Hypothalamus (tissue), 51 donors: ENCODE data around the gene RASIP1.
"Not testable (repeated sequence)": the region's sequence is repeated elsewhere in the genome, so short reads cannot be mapped to it uniquely, and the experiment has no call there.

ENCODE experiments used
- DNase-seq, 51 donors: peaks; one replicate each; lab custom pipeline; 2025; lab: John Stamatoyannopoulos, UW

Gene RASIP1

DNA sequence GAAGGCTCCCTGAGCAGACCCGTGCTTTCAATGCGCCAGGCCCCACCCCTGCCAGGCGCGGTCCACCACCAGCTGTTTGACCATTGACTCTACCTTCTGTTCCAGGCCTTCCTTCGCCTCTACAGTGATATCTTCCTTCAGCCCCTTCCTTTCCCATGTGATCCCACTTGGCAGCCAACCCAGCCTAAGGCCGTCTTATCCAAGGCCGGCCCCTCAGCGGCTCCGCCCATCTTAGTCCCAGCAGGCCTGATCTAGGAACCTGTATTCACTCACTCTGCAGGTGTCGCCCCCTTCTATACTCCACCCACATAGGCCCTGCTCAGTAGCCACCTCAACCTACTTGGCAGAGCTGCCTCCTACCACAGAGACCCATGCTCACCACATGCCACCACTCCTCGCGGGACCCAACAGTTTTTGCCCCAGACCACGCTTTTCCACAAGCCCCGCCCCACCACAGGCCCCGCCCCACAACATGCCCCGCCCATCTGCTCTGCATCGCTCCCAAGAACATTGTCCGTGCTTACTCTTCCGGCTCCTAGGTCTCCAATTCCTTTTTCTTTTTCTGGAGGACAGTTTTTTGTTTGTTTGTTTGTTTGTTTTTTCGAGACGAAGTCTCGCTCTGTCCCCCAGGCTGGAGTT lies 2.9 kb downstream of the RASIP1 start:
- no peak for DNase-seq

DNA sequence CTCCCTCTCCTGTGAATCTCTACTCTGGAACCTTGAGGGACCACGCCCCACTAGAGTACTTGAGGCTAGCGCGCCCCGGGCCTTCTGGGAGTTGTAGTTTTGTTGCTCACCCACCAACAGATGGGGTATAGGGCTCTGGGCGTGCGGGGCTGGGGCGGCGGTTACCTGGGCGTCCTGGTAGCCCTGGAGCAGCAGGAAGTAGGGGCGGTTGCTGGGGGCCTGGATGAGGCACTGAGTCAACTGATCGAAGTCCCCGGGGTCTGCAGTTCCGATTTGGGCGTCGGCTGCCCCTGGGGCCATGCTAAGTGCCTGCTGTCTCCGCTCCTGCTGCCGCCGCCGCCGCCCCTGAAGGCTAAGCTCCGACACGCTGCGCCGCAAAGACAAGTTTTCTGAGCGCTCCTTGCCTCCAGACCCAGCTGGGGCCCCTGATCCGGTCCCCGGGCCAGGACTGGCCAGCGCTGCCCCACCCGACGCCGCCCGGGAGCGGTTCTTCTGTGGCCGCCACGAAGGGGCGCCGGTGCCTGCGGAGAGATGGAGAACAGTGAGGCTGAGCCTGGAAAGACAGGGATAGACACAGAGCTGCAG lies 5.3 kb downstream of the RASIP1 start:
- no peak for DNase-seq

DNA sequence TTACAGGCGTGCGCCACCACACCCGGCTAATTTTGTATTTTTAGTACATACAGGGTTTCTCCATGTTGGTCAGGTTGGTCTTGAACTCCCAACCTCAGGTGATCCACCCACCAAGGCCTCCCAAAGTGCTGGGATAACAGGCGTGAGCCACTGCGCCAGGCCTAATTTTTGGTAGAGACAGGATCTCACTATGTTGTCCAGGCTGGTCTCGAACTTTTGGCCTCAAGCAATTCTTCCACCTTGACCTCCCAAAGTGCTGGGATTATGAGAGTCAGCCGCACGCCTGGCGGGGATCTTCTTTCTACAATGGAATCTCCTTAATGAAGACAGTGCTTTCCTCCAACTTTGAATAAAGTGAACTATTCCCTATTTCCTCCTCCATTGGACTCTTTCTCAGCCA lies 5.8 kb downstream of the RASIP1 start:
- no peak for DNase-seq

DNA sequence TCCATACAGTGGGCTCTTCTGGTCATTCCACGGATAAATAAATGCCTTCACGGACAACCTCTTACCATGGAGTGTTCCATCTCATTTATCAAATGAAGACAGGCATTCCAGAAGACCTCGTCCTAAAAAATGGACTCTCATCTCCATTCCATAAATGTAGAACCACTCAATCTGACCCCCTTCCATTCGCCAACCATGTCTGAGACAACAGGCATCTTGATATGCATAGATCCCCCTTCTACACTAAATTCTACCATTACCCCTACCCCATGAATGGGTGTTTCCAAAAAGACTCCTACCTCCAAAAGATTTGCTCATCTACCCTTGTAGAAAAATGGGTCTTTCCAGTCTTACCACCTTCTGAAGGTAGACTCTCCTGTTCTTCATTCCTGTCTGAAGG lies 9.0 kb downstream of the RASIP1 start:
- no peak for DNase-seq

DNA sequence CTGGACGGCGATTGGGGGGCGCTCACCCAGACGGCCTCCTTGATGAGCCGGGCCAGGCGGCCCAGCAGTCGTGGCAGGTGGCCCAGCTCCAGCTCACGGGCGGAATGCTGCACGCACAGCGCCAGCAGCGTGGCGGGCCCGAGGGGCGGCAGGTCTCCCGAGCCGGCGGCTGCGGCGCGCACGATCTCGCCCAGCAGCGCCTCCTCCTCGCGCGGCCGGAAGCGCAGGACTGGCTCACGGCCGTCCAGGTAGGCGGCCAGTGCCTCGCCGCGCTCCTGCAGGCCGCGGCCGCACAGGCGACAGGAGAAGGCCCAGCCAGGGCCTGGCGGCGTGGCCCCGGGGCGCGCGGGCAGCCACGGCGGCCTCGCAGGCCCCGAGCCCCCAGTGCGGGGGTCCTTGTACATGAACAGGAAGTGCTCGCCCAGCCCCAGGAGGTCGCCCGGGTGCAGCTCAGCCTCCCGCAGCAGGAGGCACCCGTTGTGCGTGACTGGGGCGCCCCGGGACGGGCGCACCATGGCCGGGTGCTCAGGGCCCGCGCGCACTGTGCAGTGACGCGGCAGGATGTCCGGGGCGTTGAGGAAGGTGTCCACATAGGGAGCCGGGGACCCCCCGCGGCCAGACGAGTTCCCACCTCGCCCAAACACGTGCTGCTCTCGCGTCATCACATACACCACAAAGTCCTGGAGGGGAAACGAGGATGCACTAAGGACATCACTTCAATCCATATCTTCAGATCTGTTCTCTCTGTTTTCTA lies 11.3 kb downstream of the RASIP1 start:
- no peak for DNase-seq

DNA sequence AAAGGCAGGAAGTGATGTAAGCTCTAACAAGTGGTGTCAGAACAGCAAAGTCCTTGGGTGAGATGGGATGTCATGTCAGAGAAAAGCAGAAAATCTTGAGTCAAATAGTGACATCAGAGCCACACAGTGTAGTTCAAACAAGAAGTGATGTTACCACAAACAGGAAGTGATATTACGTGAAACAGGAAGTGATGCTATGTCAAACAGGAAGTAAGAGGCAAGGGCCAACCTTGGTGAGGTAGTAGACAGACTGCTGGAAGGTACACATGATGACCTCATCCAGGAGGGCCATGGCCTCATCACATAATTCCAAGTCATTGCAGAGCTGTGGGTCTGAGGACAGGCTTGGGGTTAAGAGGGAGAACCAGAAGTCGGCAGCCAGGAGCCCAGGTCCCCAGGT lies 13.9 kb downstream of the RASIP1 start:
- no peak for DNase-seq

DNA sequence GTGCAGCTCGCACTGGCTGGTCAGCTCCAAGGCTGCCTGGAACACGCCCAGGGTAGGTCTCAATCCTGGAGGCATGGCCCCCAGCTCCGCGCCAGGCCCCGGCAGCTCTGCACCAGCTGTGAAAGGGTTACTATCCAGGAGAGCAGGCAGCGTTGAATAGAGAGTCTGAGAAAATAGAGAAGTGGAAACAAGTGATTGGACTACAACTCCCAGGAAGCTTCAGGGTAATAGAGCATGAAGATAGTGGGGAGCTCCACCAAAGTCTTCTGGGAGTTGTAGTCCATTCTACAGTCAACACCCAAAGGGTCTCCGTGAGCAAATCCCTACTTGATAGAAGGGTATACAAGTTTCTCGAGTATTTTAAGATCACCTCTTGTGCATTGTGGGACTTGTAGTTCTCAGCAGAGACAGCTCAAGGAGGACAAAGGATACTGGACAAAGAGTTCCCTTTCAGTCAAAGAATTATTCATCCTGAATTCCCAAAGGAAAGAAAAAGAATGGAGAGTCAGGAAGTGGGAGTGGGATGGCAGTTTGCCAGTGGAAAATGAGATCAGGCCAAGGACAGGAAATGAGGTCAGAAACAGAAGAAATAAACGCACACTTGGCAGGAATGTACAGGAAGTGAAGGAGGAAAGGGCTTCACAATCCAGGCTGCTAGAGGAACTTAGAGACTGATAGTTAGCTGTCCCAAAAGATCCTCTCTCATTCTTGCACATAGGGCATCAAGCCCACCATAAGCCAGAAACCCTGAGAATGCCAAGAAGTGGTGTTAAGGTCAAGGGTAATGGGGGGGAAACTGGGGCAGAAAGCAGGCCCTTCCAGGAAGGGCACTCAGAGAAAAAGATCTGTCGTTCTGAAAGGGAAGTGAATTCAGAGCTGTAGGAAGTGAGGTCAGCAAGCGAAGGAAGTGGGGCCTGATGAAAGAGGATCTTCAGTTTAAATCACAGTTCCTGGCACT lies 15.3 kb downstream of the RASIP1 start:
- DNase-seq: peak in 6 of 51 donors; percentile 13 to 62 (median 16)

DNA sequence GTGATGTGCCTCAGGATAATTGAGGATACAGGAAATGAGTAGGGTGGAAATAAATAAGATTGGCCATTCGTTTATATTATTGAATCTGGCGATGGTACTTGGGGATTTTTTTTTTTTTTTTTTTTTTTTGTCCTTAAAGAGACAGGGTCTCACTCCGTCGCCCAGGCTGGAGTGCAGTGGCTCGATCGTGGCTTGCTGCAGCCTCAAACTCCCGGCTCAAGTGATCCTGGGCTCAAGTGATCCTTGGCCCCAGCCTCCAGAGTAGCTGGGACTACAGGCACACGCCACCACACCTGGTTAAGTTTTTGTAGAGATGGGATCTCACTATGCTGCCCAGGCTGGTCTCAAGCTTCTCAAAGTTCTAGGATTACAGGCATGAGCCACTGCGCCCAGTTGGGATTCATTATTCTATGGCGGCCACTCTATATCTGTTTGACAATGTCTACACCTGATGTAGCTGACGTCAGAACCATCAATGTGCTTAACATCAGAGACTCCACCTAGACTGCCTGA lies 18.2 kb downstream of the RASIP1 start:
- no peak for DNase-seq

DNA sequence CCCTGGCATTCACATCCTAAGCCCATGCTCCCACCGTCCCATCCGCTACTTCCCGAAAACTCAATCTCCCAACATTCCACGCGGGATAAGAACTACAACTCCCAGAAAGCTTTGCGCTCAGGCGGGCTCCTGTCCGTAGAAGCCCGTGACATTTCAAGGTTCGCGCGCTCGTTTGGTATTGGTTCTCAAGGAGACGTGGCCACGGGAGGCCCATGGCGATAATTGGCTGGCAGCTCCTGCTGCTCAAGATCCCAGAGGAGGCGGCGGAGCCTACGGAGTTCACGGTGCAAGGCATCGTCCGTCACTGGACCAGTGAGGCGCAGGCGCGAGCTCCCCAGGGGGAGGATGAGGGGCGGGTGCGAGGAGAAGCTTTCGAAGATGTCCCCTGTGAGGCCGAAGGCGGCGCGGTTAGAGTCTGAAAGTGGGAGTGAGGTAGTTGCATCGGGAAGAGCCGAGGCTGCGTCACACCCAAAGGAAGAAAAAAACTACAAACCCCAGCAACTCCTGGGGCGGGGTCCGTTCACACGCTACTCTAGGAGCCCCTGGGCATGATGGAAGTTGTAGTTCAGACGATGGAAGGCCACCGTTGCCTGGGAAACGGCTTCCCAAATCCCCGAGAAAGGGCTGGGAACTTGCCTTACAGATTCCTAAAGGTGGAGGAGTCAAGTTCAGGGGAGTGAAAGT lies 19.7 kb downstream of the RASIP1 start:
- peak; percentile 60 to 100 (median 97) for DNase-seq

DNA sequence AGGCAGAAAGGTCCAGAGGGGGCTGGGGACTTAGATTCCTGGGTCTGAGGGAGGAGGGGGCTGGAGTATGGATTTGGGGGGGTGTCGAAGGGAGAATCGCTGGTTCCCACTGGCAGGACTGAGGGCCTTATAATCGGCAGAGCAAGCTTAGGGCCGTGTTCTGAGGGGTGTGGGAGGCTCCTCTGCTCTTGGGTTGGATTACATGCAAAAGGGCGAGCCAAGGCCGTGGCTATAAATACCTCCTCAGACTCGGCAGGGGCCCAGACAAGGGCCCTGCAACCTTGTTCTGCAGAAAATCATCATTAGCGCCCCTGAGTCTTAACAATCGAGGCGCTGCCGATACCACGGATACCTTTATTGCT lies 20.2 kb downstream of the RASIP1 start:
- DNase-seq: no peak

DNA sequence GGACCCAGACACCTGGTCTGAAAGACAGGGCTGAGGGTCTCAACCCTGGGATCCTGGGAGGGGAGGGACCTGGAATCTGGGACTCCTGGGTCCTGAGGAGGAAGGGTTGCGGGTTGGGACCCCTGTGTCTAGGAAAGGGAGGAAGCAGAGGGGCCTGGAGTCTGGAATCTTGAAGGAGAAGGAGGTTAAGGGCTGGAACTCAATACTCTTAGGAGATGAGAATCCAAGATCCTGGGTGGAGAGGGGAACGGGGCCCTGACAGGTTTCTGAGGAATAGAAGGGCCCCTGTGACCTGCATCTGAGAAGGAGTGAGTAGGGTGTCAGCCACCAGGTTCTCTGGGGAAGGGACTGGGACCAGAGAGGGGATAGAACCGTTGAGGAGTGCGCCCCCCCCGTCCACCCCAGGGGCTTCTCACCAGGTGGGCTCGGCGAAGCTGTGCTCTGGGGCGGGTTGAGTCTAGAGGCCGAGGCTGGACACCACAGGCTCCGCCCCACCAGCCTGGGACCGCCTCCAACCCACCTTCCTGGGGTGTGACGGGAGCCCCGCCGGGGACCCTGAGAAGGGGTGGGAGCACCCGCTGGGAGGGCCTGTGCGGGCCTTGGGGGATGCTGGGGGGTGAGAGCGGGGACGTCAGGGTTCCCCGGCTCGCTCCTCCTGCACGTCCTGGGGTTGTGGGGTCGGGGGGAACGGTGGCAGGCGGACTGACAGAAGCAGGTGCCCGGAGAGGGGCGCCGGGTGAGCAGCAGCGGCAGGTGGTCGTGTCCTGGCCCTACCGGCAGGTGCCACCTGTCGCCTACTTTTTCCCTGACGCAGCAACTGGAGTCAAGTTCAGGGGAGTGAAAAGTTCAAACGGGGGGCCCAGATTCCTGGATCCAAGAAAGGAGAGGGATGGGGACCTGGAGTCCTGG lies 20.9 kb downstream of the RASIP1 start, which contains the start of gene MAMSTR:
MAMSTR (minus strand) TSS at position 463 of the 909 bp plus-strand sequence. CDS start 694 bp downstream, outside the sequence.
- no peak for DNase-seq

DNA sequence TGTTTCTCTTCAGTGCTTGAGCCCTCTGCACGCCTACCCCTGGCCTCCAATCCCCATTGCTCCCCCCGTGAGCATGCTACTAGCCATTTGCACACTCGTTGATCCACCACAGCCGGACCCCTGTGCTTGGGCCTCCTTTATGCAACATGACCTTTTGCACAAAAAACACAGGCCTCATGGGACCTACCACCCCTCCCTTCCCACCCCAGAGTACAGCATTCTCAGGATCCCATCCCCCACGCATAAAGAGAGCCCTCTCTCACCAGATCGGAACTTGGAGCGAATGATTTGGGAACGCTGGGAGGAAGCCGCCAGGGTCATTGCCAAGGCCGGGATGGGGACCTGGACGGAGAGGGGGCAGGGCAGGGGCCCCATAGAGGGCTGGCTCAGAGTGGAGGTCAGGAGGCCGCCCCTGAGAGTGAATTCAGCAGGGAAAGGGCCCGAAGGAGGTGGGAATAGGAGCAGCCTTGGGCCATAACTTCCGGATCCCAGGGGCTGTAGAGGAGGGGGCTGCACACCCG lies 21.6 kb downstream of the RASIP1 start:
- DNase-seq: no peak

DNA sequence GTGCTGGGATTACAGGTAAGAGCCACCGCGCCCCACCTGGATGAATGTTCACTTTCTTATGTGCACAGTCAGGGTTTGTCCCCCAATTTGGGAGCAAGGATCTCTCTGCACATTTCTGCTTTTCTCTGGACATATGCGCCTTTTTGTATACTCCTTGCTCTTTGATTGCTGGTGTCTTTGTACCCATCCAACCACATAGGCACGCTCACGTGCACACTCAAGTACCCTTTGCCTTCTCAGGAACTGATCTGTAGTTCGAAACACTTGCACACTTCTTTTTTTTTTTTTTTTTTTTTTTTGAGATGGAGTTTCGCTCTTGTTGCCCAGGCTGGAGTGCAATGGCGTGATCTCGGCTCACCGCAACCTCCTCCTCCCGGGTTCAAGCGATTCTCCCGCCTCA lies 22.3 kb downstream of the RASIP1 start:
- DNase-seq: not testable (repeated sequence)

DNA sequence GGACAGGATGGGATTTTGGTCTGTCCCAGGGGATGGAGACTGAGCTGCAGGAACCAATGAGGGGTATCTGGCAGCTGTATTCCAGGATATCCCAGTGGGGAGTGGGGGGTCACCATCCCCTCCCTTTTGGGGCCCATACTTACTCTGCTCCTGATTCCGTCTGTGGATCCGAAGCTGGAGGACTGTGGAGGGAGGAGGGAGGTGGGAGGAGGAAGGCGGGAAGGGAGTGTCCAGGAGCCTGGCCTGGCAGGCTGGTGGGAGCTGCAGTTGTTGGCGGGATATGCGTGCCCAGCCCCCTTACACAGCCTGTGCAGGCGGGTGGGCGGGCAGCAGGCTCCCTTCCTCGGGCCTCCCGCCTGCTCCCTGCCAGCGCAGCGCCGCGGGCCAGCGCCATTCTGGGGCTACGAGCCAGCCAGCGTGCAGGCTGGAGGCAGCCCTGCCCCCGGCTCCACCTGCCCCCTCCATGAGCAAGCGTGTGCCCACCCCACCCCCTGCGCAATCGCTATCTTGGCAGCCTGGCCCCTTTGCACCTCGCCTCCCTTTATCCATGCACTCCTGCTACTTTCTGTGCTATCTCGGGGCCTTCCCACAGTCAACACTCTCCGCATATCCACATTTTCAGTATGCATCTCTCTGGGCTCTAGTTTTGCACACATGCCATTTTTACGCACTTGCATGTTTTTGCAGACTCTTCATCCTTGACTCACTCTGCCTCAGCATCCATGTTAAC lies 23.7 kb downstream of the RASIP1 start:
- peak in 40 of 51 donors; percentile 8 to 75 (median 48) for DNase-seq

DNA sequence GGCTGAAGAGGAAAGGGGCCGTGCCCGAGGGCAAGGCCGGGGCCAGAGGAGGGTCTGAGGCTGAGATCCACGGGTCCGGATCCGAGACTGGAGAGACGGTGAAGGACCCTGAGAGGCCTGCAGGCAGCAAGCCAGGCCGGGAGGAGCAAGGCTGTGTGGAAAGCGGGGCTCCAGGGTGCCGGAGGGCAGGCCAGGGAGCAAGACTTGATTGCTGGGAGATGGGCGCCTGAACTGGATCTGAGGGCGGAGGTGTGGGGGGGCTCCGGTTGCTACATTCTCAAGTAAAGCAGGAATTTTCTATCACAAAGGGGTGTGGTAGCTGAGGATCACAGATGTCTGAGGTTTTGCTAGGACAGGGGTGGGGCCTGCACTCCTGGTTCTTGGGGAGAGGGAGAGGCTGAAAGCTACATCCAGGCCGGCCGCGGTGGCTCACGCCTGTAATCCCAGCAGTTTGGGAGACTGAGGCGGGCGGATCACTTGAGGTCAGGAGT lies 24.7 kb downstream of the RASIP1 start:
- DNase-seq: no peak

DNA sequence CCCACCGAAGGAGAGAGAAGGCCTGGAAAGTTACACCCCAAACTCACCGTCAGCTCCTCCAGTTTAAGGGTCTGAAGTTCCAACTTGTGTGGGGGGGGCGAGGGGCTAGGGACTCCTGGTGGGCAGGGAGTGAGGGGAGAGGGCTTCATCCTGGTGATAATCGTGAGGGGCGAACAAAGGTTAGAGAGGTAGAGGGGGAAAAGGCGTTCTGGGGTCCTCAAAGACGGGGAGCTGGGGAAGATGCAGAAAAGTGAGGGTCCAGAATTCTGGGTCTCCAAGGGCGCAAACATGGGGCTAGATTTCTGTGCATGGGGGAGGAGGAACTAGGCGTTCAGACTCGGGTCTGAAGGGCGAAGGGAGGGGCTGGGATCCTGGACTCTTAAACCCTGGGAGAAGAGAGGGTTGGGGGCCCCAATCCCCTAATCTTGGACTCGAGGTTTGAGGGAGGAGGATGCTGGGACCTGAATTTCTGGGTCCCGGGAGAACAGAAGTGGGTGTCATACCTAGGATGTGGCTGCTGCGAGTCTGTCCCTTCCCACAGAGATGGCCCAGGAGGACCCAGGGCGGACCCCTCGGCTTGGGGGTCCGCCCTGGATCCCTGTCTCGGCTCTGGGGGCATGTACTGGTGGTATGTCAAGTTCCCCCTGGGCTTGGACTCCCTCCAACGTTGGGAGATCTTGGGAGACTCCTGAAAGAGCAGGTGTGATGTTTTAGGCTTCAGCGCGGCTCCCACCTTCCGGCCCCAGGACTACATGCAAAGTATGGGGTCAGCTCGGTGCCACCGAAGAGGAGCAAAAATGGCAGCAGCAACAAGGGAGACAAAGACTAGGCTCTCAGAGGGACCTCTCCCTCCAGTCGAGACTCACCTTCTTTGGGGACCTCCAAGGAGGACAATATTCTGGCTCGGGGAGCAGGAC lies 25.4 kb downstream of the RASIP1 start:
- DNase-seq: peak in 2 of 51 donors; percentile 9 to 12
